Fibroblast of lung (primary cell): ENCODE data around the gene C5orf24. TPM values are rescaled to one million over a fixed set of nuclear protein-coding genes. Genes with fewer than 3 reads are reported as not detected.

Source experiments
- DNase-seq, 2 donors: peaks; one replicate each; pipeline versions ENCODE4 v3.0.0 to v3.0.0-alpha.2; 2010; ENCODE audit warnings: low read depth in 2 of 2
- H2AFZ ChIP-seq: 2 replicates; pipeline ENCODE4 v1.5.1; 2012; ENCODE audit warnings: low read length, control low read depth, inconsistent platforms
- H3K27ac ChIP-seq: 2 replicates; pipeline ENCODE4 v1.5.1; 2011; ENCODE audit warnings: low read length, control low read depth; ENCODE audit not compliant: insufficient read depth
- H3K27me3 ChIP-seq: 2 replicates; pipeline ENCODE4 v1.5.1; 2011; ENCODE audit warnings: mild to moderate bottlenecking, low read length; ENCODE audit not compliant: control insufficient read depth, insufficient read depth
- H3K36me3 ChIP-seq: 2 replicates; pipeline ENCODE4 v1.5.1; 2011; ENCODE audit warnings: low read length; ENCODE audit not compliant: control insufficient read depth, insufficient read depth
- H3K4me1 ChIP-seq: 2 replicates; pipeline ENCODE4 v1.5.1; 2011; ENCODE audit warnings: low read length; ENCODE audit not compliant: control insufficient read depth, insufficient read depth; ENCODE audit errors: extremely low read depth
- H3K4me2 ChIP-seq: 2 replicates; pipeline ENCODE4 v1.5.1; 2011; ENCODE audit warnings: low read length, control low read depth; ENCODE audit not compliant: insufficient read depth; ENCODE audit errors: extremely low read depth
- H3K4me3 ChIP-seq, 4 experiments: fragments of 200-600 bp in 1 of 4; sonication (generic) in 1 of 4; replicated peaks in 1 of 4; 2 replicates each; pipeline ENCODE4 v1.5.1; 2011 to 2016; ENCODE audit warnings: low read length in 4 of 4, low read depth in 3 of 4, mild to moderate bottlenecking in 3 of 4, control low read depth in 2 of 4, inconsistent platforms in 1 of 4, mixed read lengths in 1 of 4; ENCODE audit not compliant: insufficient read depth in 1 of 4; ENCODE audit errors: control extremely low read depth in 1 of 4
- H3K79me2 ChIP-seq: 2 replicates; pipeline ENCODE4 v1.5.1; 2012; ENCODE audit warnings: mild to moderate bottlenecking, low read length, inconsistent platforms; ENCODE audit not compliant: control insufficient read depth, insufficient read depth
- H3K9ac ChIP-seq: 2 replicates; pipeline ENCODE4 v1.5.1; 2011; ENCODE audit warnings: mild to moderate bottlenecking, low read length, control low read depth; ENCODE audit not compliant: insufficient read depth
- H3K9me3 ChIP-seq: 2 replicates; pipeline ENCODE4 v1.5.1; 2012; ENCODE audit warnings: low read depth, low read length; ENCODE audit not compliant: control insufficient read depth, insufficient read depth
- H4K20me1 ChIP-seq: 2 replicates; pipeline ENCODE4 v1.5.1; 2011; ENCODE audit warnings: low read length; ENCODE audit not compliant: control insufficient read depth, insufficient read depth; ENCODE audit errors: extremely low read depth
- EZH2 ChIP-seq: IDR thresholded peaks from 2 replicates; pipeline ENCODE4 v1.5.1; 2012; ENCODE audit warnings: low read length, control low read depth, mild to moderate bottlenecking; ENCODE audit errors: missing control alignments
- polyA plus RNA-seq, 2 donors: library from polyadenylated mRNA; depleted of rRNA in 1 of 2; stranded (reverse) in 1 of 2; unstranded in 1 of 2; fragments of >200 nt; gene quantifications; 2 replicates each; pipeline ENCODE4 v1.2.1, GENCODE V29; 2011 to 2012; ENCODE audit warnings: missing spikeins in 1 of 2
- total RNA-seq: library from RNA; depleted of rRNA; stranded (reverse); fragments of >200 nt; gene quantifications from 2 replicates; pipeline ENCODE4 v1.2.1, GENCODE V29; 2014
- TF ChIP-seq, protein P1 (sequence below), 2 donors: IDR thresholded peaks in 1 of 2; conservative IDR thresholded peaks in 1 of 2; 1 replicate in 1 of 2; 2 replicates in 1 of 2; pipeline ENCODE4 v1.5.1; 2011 to 2012; ENCODE audit warnings: low read length in 2 of 2, control low read depth in 1 of 2, inconsistent platforms in 1 of 2, low read depth in 1 of 2, mild to moderate bottlenecking in 1 of 2

The C5orf24 gene
- total and polyA plus RNA-seq, 2 donors (not counting 1 experiment from before 2014, with no cell fraction given) = 40.0 to 71.3 TPM

DNA sequence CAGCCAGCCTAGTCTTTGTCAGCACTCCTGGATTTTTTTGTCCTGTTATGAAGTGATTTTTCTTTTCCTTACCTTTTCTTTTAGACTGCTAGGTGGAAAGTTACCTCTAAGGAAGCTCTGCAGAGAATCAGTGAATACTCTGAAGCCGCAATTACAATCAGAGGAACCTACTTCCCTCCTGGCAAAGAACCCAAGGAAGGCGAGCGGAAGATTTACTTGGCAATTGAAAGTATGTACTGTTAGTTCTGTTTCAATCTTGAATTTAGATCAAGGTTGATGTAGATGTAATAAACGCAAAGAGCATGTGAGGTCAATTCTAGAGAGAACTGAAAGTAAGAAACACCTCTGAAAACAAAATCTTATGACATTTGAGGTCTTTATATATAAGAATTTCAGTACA is 27.0 kb upstream of the C5orf24 start:
- Histone ChIP-seq H3K36me3 (no peaks in the 10 kb centered on the region), H3K9ac (no peak overlapping the region), H3K79me2 (no peaks in the 10 kb centered on the region), H3K4me3 (no peak overlapping the region), H3K4me1 (no peaks in the 10 kb centered on the region), H3K4me2 (no peak overlapping the region), H2AFZ (no peak overlapping the region), H4K20me1 (no peaks in the 10 kb centered on the region), H3K27me3 (no peaks in the 10 kb centered on the region), H3K27ac (no peak overlapping the region), H3K9me3 (no peaks in the 10 kb centered on the region)
- TF ChIP-seq, protein P1, sequence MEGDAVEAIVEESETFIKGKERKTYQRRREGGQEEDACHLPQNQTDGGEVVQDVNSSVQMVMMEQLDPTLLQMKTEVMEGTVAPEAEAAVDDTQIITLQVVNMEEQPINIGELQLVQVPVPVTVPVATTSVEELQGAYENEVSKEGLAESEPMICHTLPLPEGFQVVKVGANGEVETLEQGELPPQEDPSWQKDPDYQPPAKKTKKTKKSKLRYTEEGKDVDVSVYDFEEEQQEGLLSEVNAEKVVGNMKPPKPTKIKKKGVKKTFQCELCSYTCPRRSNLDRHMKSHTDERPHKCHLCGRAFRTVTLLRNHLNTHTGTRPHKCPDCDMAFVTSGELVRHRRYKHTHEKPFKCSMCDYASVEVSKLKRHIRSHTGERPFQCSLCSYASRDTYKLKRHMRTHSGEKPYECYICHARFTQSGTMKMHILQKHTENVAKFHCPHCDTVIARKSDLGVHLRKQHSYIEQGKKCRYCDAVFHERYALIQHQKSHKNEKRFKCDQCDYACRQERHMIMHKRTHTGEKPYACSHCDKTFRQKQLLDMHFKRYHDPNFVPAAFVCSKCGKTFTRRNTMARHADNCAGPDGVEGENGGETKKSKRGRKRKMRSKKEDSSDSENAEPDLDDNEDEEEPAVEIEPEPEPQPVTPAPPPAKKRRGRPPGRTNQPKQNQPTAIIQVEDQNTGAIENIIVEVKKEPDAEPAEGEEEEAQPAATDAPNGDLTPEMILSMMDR (conservative IDR thresholded peaks at IDR 0.05 in 1 of 2, IDR thresholded peaks at IDR 0.05 in 1 of 2; ENCODE audit: low read depth in 1 of 2, low read length in 2 of 2) = no peak
- TF ChIP-seq EZH2 = no peak
- DNase-seq = no peak

DNA sequence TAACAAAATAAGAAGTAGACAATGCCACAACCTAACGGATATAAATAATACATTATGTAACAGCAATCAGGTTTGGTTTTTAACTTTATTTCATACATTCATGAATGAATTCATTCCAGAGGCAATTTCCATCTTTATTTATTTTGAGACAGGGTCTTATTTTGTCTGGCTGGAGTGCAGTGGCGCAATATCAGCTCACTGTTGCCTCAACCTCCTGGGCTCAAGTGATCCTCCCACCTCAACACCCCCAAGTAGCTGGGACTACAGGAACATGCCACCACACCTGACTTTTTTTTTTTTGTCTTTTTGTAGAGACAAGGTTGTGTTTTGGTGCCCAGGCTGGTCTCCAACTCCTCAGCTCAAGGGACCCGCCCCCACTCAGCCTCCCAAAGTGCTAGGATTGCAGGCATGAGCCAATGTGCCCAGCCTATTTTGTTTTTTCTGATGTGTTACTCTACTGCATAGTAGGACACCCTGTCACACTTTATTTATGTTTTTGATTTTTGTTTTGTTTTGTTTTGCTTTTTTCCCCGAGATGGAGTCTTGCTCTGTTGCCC is 26.3 kb upstream of the C5orf24 start:
- H3K4me2 ChIP-seq = no peak overlapping the region
- DNase-seq = no peak
- no peaks in the 10 kb centered on the region for H3K4me1 ChIP-seq
- H3K79me2 ChIP-seq = no peaks in the 10 kb centered on the region
- no peak overlapping the region for H3K9ac ChIP-seq
- no peak overlapping the region for H3K4me3 ChIP-seq
- no peaks in the 10 kb centered on the region for H3K9me3 ChIP-seq
- H3K27ac ChIP-seq = no peak overlapping the region
- H2AFZ ChIP-seq = no peak overlapping the region
- H4K20me1 ChIP-seq = no peaks in the 10 kb centered on the region
- no peak for TF ChIP-seq EZH2
- TF ChIP-seq, protein P1 (conservative IDR thresholded peaks at IDR 0.05 in 1 of 2, IDR thresholded peaks at IDR 0.05 in 1 of 2; ENCODE audit: low read depth in 1 of 2, low read length in 2 of 2) = no peak
- H3K36me3 ChIP-seq = no peaks in the 10 kb centered on the region
- no peaks in the 10 kb centered on the region for H3K27me3 ChIP-seq

DNA sequence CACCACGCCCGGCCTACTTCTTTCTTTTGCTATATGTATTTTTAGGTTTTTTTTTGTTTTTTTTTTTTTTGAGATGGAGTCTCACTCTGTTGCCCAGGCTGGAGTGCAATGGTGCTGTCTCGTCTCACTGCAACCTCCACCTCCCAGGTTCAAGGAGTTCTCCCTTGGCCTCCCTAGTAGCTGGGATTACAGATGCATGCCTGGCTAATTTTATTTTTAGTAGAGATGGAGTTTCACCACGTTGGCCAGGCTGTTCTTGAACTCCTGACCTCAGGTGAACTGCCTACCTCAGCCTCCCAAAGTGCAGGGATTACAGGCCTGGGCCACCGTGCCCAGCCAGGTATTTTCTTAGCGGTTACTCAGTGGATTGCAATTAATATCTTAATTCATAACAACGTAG is 23.9 kb upstream of the C5orf24 start:
- no peaks in the 10 kb centered on the region for H3K36me3 ChIP-seq
- H3K4me3 ChIP-seq = no peak overlapping the region
- no peaks in the 10 kb centered on the region for H3K4me1 ChIP-seq
- H3K9me3 ChIP-seq = no peaks in the 10 kb centered on the region
- no peak overlapping the region for H3K4me2 ChIP-seq
- no peak for DNase-seq
- no peaks in the 10 kb centered on the region for H3K27me3 ChIP-seq
- H2AFZ ChIP-seq = no peak overlapping the region
- no peaks in the 10 kb centered on the region for H3K79me2 ChIP-seq
- no peak overlapping the region for H3K9ac ChIP-seq
- H4K20me1 ChIP-seq = no peaks in the 10 kb centered on the region
- TF ChIP-seq EZH2 = no peak
- TF ChIP-seq, protein P1 (conservative IDR thresholded peaks at IDR 0.05 in 1 of 2, IDR thresholded peaks at IDR 0.05 in 1 of 2; ENCODE audit: low read depth in 1 of 2, low read length in 2 of 2) = no peak
- no peak overlapping the region for H3K27ac ChIP-seq
